ENCODE measurements around the gene AK8.

The AK8 gene

GRCh38 chr9:132866898-132867297 lies 11.2 kb downstream of the AK8 start:
- no peaks in the 10 kb centered on the region for H3K4me1 ChIP-seq
- no peaks in the 10 kb centered on the region for H3K9me3 ChIP-seq
- H3K36me3 ChIP-seq: no peaks in the 10 kb centered on the region
- no peak for DNase-seq
- no peaks in the 10 kb centered on the region for H3K27me3 ChIP-seq
- no peak overlapping the region for H3K4me3 ChIP-seq (ENCODE audit: low read depth, low read length)
- no peak for TF ChIP-seq CTCF (IDR thresholded peaks at IDR 0.05; ENCODE audit: low read depth, low read length)

GRCh38 chr9:132864691-132865090 lies 13.4 kb downstream of the AK8 start:
- TF ChIP-seq CTCF (IDR thresholded peaks at IDR 0.05; ENCODE audit: low read depth, low read length): no peak
- no peaks in the 10 kb centered on the region for H3K27me3 ChIP-seq
- H3K4me3 ChIP-seq (ENCODE audit: low read depth, low read length): no peak overlapping the region
- DNase-seq: no peak
- H3K4me1 ChIP-seq: no peaks in the 10 kb centered on the region; the same call in 1 of the 2 replicates
- no peaks in the 10 kb centered on the region for H3K9me3 ChIP-seq
- no peaks in the 10 kb centered on the region for H3K36me3 ChIP-seq

- DNase-seq: no peak
- H3K4me1 ChIP-seq: no peaks in the 10 kb centered on the region; the same call in 1 of the 2 replicates
- no peak overlapping the region for H3K4me3 ChIP-seq (ENCODE audit: low read depth, low read length)
- no peaks in the 10 kb centered on the region for H3K36me3 ChIP-seq
- H3K9me3 ChIP-seq: no peaks in the 10 kb centered on the region
- H3K27me3 ChIP-seq: no peaks in the 10 kb centered on the region
- no peak for TF ChIP-seq CTCF (IDR thresholded peaks at IDR 0.05; ENCODE audit: low read depth, low read length)
These were observed 13.8 kb downstream of the AK8 start for GRCh38 chr9:132864277-132864676.

GRCh38 chr9:132863096-132863495 lies 15.0 kb downstream of the AK8 start:
- Histone ChIP-seq H3K27me3 (no peaks in the 10 kb centered on the region), H3K4me3 (ENCODE audit: low read depth, low read length) (no peak overlapping the region), H3K4me1 (no peaks in the 10 kb centered on the region; the same call in 1 of the 2 replicates), H3K36me3 (no peaks in the 10 kb centered on the region), H3K9me3 (no peaks in the 10 kb centered on the region)
- DNase-seq: no peak
- TF ChIP-seq CTCF (IDR thresholded peaks at IDR 0.05; ENCODE audit: low read depth, low read length): no peak

- no peak for TF ChIP-seq CTCF (IDR thresholded peaks at IDR 0.05; ENCODE audit: low read depth, low read length)
These were observed 15.6 kb downstream of the AK8 start for GRCh38 chr9:132862533-132862932.

GRCh38 chr9:132861666-132862065 lies 16.4 kb downstream of the AK8 start:
- no peak for TF ChIP-seq CTCF (IDR thresholded peaks at IDR 0.05; ENCODE audit: low read depth, low read length)
- Histone ChIP-seq H3K36me3 (no peaks in the 10 kb centered on the region), H3K27me3 (no peaks in the 10 kb centered on the region), H3K4me3 (ENCODE audit: low read depth, low read length) (no peak overlapping the region), H3K9me3 (no peaks in the 10 kb centered on the region), H3K4me1 (no peaks in the 10 kb centered on the region; the same call in 1 of the 2 replicates)
- DNase-seq: no peak

More at GRCh38 chr9:132862533-132862932, 15.6 kb downstream of the AK8 start:
- Histone ChIP-seq H3K27me3 (no peaks in the 10 kb centered on the region), H3K4me1 (no peaks in the 10 kb centered on the region; the same call in 1 of the 2 replicates), H3K4me3 (ENCODE audit: low read depth, low read length) (no peak overlapping the region), H3K36me3 (no peaks in the 10 kb centered on the region), H3K9me3 (no peaks in the 10 kb centered on the region)
- no peak for DNase-seq
